Gastrocnemius medialis (tissue), 4 donors: ENCODE results near the gene NSF. TPM values are rescaled to one million over a fixed set of nuclear protein-coding genes. Genes with fewer than 3 reads are reported as not detected.
"Not testable (repeated sequence)": the region's sequence is repeated elsewhere in the genome, so short reads cannot be mapped to it uniquely, and the experiment has no call there.

Experiments used
- ATAC-seq, 2 donors: fragments of 150-250 bp; one replicate each; pipeline ENCODE4 v1.9.1; 2016
- DNase-seq, 2 donors: peaks; one replicate each; pipeline ENCODE4 v3.0.0-alpha.2; 2019
- H3K27ac ChIP-seq, 4 donors: fragments of 200-600 bp; sonication (generic); 1 replicate in 1 of 4; 2 replicates in 3 of 4; pipeline ENCODE4 v1.5.1; 2016 to 2018; ENCODE audit warnings: mild to moderate bottlenecking in 2 of 4, moderate library complexity in 1 of 4
- H3K27me3 ChIP-seq, 3 donors: fragments of 200-600 bp; sonication (generic) in 2 of 3; 1 replicate in 1 of 3; 2 replicates in 2 of 3; pipeline versions ENCODE4 v1.5.1 to v1.6.0; 2016 to 2019; ENCODE audit warnings: mild to moderate bottlenecking in 1 of 3, moderate library complexity in 1 of 3
- H3K36me3 ChIP-seq, 2 donors: fragments of 200-600 bp; sonication (generic) in 1 of 2; one replicate each; pipeline ENCODE4 v1.5.1; 2017 to 2018
- H3K4me1 ChIP-seq, 2 donors: fragments of 200-600 bp; sonication (generic) in 1 of 2; one replicate each; pipeline ENCODE4 v1.5.1; 2016 to 2017; ENCODE audit warnings: mild to moderate bottlenecking in 2 of 2
- H3K4me3 ChIP-seq, 4 donors: fragments of 200-600 bp; sonication (generic) in 3 of 4; 1 replicate in 1 of 4; 2 replicates in 3 of 4; pipeline ENCODE4 v1.5.1; 2016 to 2019; ENCODE audit warnings: mild to moderate bottlenecking in 2 of 4
- H3K9me3 ChIP-seq, 3 donors: fragments of 200-600 bp; sonication (generic) in 2 of 3; 1 replicate in 1 of 3; 2 replicates in 2 of 3; pipeline ENCODE4 v1.5.1; 2016 to 2019
- in situ Hi-C, 4 donors: fragments of 200-750 bp; cut with MboI; loops; one replicate each; pipeline versions ENCODE4 v1.15.0 to v1.8.0; 2017; ENCODE audit warnings: low sequenced_read_pairs in 4 of 4
- intact Hi-C: fragments of 100-400 bp; cut with DNase I; formaldehyde crosslinking; loops from one replicate; pipeline ENCODE4 v1.15.1; 2023; ENCODE audit warnings: low total_unique reads
- total RNA-seq, 4 donors: library from RNA; depleted of rRNA; stranded (reverse); fragments of >200 nt; gene quantifications; one replicate each; pipeline versions ENCODE4 v1.1.0 to v1.2.3, GENCODE V29; 2016

Gene NSF
- total RNA-seq, 4 donors from 2014 or later = 24.5 to 67.0 (median 42.5) TPM

DNA sequence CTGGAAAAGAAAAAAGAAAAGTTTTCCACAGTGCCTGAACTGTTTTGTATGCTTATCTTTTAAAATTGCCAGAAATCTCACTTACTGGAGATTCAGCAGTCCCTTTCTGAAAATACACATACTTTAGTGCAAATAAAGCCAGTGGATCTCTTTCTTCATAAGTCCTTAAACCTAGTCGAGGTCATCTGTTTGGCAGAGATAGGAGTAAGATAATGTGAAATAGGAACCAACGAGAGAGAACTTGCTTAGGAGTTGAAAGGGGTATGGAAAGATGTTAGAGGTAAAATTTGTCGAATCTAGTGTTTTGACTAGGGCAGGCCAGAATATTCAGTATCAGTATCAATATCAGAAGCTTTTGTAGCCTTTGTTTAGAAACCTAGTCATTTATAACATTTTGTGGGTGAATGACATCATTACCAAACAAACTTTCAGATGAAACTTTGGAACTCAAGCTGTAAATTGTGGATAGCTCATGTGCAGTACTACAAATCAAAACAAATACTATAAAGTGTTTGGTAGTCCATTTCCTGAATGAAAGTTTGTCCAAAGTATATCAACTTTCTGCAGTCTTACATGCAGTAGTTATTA is 8.0 kb downstream of the NSF start:
- H3K4me3 ChIP-seq, H3K27me3 ChIP-seq, H3K27ac ChIP-seq, H3K4me1 ChIP-seq, intact Hi-C loops, H3K9me3 ChIP-seq, ATAC-seq, H3K36me3 ChIP-seq, in situ Hi-C loops, DNase-seq: not testable (repeated sequence)

DNA sequence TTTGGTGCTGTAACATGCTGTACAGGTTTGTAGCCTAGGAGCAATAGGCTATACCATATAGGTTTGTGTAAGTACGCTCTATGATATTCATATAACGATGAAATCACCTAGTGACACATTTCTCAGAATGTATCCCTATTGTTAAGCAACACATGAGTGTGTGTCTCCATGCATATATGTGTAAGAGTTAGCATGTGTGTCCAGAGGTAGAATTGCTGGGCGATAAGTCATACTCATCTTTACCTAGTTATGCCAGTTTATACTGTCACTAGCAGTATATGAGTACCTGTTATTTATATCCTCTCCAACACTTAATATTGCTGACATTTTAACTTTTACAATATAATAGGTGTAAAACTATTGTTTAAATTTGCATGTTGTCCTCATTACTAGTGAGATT is 10.3 kb downstream of the NSF start:
- H3K36me3 ChIP-seq, H3K27me3 ChIP-seq, in situ Hi-C loops, H3K4me1 ChIP-seq, intact Hi-C loops, H3K27ac ChIP-seq, ATAC-seq, H3K4me3 ChIP-seq, DNase-seq, H3K9me3 ChIP-seq: not testable (repeated sequence)

DNA sequence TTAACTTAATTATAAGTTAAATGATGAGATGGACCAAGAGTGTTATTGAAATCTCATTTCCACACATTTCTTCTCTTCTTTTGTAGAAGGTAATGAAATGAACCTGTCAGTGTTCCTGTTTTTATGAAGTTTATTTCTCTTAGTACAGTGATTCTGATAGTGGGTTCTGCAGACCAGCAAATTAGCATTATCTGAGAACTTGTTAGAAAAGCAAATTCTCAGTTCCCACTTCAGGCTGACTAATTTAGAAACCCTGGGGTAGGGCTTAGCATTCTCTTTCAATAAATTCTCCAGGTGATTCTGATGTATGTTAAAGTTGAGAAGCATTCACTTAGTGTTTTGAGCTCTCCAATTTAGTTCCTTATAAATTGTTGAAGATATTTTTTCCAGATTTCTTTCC is 12.7 kb downstream of the NSF start:
- H3K27me3 ChIP-seq, H3K4me3 ChIP-seq, in situ Hi-C loops, H3K27ac ChIP-seq, H3K4me1 ChIP-seq, ATAC-seq, H3K9me3 ChIP-seq, DNase-seq, H3K36me3 ChIP-seq, intact Hi-C loops: not testable (repeated sequence)

- H3K9me3 ChIP-seq, H3K27me3 ChIP-seq, in situ Hi-C loops, DNase-seq, H3K27ac ChIP-seq, H3K4me1 ChIP-seq, H3K4me3 ChIP-seq, H3K36me3 ChIP-seq, ATAC-seq, intact Hi-C loops: not testable (repeated sequence)
Observed at GRCh38 chr17:46611304-46611703, 20.8 kb downstream of the NSF start.

GRCh38 chr17:46613876-46614275 is 23.4 kb downstream of the NSF start:
- H3K9me3 ChIP-seq, DNase-seq, H3K27me3 ChIP-seq, ATAC-seq, in situ Hi-C loops, H3K36me3 ChIP-seq, H3K27ac ChIP-seq, intact Hi-C loops, H3K4me1 ChIP-seq, H3K4me3 ChIP-seq: not testable (repeated sequence)

GRCh38 chr17:46617121-46617520 is 26.7 kb downstream of the NSF start:
- H3K36me3 ChIP-seq, H3K4me3 ChIP-seq, ATAC-seq, H3K9me3 ChIP-seq, H3K4me1 ChIP-seq, intact Hi-C loops, H3K27ac ChIP-seq, DNase-seq, H3K27me3 ChIP-seq, in situ Hi-C loops: not testable (repeated sequence)

GRCh38 chr17:46618975-46619374 is 28.5 kb downstream of the NSF start:
- intact Hi-C loops, H3K36me3 ChIP-seq: not testable (repeated sequence)

GRCh38 chr17:46623790-46624189 is 33.3 kb downstream of the NSF start:
- H3K36me3 ChIP-seq, intact Hi-C loops, H3K4me1 ChIP-seq, H3K4me3 ChIP-seq, in situ Hi-C loops, ATAC-seq, H3K27me3 ChIP-seq, DNase-seq, H3K9me3 ChIP-seq, H3K27ac ChIP-seq: not testable (repeated sequence)

More at GRCh38 chr17:46618975-46619374, 28.5 kb downstream of the NSF start:
- H3K27ac ChIP-seq, H3K4me3 ChIP-seq, in situ Hi-C loops, DNase-seq, H3K27me3 ChIP-seq, H3K9me3 ChIP-seq, H3K4me1 ChIP-seq: not testable (repeated sequence)
- ATAC-seq = peak in 1 of 2 donors; percentile 55

DNA sequence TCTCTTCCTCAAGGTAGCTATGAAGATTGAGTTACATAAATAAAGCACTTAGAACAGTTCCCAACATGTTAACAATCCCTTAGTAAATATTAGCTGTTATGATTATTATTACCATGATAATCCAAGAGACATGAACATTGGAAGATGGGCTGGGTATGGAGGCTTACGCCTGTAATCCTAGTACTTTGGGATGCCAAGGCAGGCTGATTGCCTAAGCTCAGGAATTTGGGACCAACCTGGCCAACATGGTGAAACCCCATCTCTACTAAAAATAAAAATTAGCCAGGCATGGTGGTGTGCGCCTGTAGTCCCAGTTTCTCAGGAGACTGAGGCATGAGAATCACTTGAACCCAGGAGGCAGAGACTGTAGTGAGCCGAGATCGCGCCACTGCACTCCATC is 34.3 kb downstream of the NSF start:
- H3K27ac ChIP-seq, H3K27me3 ChIP-seq, in situ Hi-C loops, DNase-seq, H3K36me3 ChIP-seq, H3K9me3 ChIP-seq, H3K4me3 ChIP-seq, H3K4me1 ChIP-seq, intact Hi-C loops: not testable (repeated sequence)
- ATAC-seq = peak in 1 of 2 donors; percentile 90

GRCh38 chr17:46627452-46627851 is 37.0 kb downstream of the NSF start:
- H3K4me3 ChIP-seq, intact Hi-C loops, ATAC-seq, H3K9me3 ChIP-seq, DNase-seq, H3K27ac ChIP-seq, in situ Hi-C loops, H3K36me3 ChIP-seq, H3K4me1 ChIP-seq, H3K27me3 ChIP-seq: not testable (repeated sequence)

DNA sequence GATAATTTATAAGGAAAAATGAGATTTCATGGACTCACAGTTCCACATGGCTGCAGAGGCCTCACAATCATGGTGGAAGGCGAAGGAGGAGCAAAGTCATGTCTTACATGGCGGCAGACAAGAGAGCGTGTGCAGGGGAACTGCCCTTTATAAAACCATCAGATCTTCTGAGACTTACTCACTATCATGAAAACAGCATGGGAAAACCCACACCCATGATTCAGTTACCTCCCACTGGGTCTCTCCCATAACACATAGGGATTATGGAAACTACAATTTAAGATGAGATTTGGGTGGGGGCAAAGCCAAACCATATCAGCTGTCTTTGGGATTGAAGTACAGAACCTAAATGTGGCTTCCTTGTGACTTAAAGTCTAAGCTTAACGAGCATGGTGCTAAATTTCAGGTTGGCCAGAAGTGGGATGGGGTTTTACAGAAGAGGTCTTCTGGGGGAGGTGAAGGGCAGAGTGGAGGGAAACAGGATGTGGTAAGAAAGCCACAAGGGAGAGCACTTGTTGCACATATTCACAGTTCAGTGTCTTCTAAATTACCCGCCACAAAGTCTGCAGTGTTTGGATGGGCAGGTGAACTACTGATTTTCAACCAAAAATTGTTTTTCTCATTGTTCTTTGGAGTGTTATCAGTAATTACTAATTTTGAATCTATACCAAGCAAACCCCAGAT is 38.4 kb downstream of the NSF start:
- H3K27me3 ChIP-seq, H3K4me3 ChIP-seq, H3K36me3 ChIP-seq, DNase-seq, H3K4me1 ChIP-seq, in situ Hi-C loops, ATAC-seq, H3K9me3 ChIP-seq, intact Hi-C loops, H3K27ac ChIP-seq: not testable (repeated sequence)

DNA sequence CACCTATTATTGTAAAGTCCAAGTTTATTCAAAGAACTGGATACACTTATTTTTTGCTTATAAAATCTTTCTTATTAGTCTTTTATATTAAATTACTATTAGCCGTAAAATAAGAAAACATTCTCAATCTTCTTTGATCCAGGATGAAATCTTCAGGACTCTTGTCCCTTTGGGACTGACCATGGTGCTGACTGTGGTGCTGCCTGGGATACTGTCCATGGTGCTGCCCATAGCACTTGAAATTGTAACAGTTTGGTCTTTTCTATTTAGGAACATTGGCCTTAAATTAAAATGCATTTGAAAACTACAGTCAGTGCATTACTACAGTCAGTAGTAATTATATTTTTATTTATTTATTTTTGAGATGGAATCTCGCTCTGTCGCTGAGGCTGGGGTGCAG is 41.7 kb downstream of the NSF start:
- ATAC-seq, intact Hi-C loops, H3K9me3 ChIP-seq, in situ Hi-C loops, H3K4me1 ChIP-seq, H3K27ac ChIP-seq, H3K36me3 ChIP-seq, DNase-seq, H3K27me3 ChIP-seq, H3K4me3 ChIP-seq: not testable (repeated sequence)
